Esophagus squamous epithelium (tissue), 5 donors: ENCODE results near the gene PBX3. TPM values are rescaled to one million over a fixed set of nuclear protein-coding genes. Genes with fewer than 3 reads are reported as not detected.

Source experiments
- DNase-seq: peaks from one replicate; lab custom pipeline; 2025; lab: John Stamatoyannopoulos, UW
- H3K27ac ChIP-seq, 4 donors: fragments of 200-600 bp; sonication (generic); one replicate each; pipeline ENCODE4 v1.5.1; 2016 to 2019; ENCODE audit warnings: mild to moderate bottlenecking in 1 of 4
- H3K27me3 ChIP-seq, 4 donors: fragments of 200-600 bp; sonication (generic); 1 replicate in 3 of 4; 2 replicates in 1 of 4; pipeline versions ENCODE4 v1.5.1 to v1.6.0; 2017 to 2021; ENCODE audit warnings: antibody characterized with exemption in 1 of 4
- H3K36me3 ChIP-seq, 3 donors: fragments of 200-600 bp; sonication (generic); one replicate each; pipeline ENCODE4 v1.5.1; 2016 to 2019
- H3K4me1 ChIP-seq, 3 donors: fragments of 200-600 bp; sonication (generic); one replicate each; pipeline ENCODE4 v1.5.1; 2017 to 2019
- H3K4me3 ChIP-seq, 4 donors: fragments of 200-600 bp; sonication (generic); 1 replicate in 3 of 4; 2 replicates in 1 of 4; pipeline ENCODE4 v1.5.1; 2016 to 2019; ENCODE audit warnings: mild to moderate bottlenecking in 2 of 4, moderate library complexity in 1 of 4
- H3K9me3 ChIP-seq, 3 donors: fragments of 200-600 bp; sonication (generic); one replicate each; pipeline ENCODE4 v1.5.1; 2016 to 2019
- POLR2A ChIP-seq, 4 donors: fragments of 450-650 bp; IDR thresholded peaks; one replicate each; pipeline ENCODE4 v1.6.1; 2017; ENCODE audit warnings: antibody characterized with exemption in 4 of 4, mild to moderate bottlenecking in 4 of 4, moderate library complexity in 3 of 4
- WGBS, 2 donors: methylation state at CpG; one replicate each; pipeline ENCODE4 v1.1.5; 2018; 5-methylcytosine and 5-hydroxymethylcytosine counted together
- intact Hi-C: fragments of 100-400 bp; cut with DNase I; formaldehyde crosslinking; loops from one replicate; pipeline ENCODE4 v1.15.0; 2022
- total RNA-seq, 4 donors: library from RNA; depleted of rRNA; stranded (reverse); fragments of >200 nt; gene quantifications; one replicate each; pipeline ENCODE4 v1.1.0, GENCODE V29; 2016
- TF ChIP-seq, protein P1 (sequence below), 6 experiments: fragments of 450-650 bp in 4 of 6; fragments of 200-600 bp in 2 of 6; sonication (generic) in 2 of 6; IDR thresholded peaks; one replicate each; pipeline ENCODE4 v1.5.1; 2016 to 2019; ENCODE audit warnings: antibody characterized with exemption in 6 of 6, mild to moderate bottlenecking in 4 of 6, moderate library complexity in 4 of 6
- donor health status: DM: yes; HTN: yes; CAD: no.

PBX3 gene
- total RNA-seq, 4 donors from 2014 or later: 10.2 to 27.1 (median 12.7) TPM

- no peaks in the 10 kb centered on the region for H3K9me3 ChIP-seq
- H3K36me3 ChIP-seq: no peaks in the 10 kb centered on the region
- H3K4me1 ChIP-seq: peaks cover 0 to 16% (median 0%) of the 10 kb centered on the region in 3 donors
- DNase-seq: no peak
- TF ChIP-seq, protein P1, sequence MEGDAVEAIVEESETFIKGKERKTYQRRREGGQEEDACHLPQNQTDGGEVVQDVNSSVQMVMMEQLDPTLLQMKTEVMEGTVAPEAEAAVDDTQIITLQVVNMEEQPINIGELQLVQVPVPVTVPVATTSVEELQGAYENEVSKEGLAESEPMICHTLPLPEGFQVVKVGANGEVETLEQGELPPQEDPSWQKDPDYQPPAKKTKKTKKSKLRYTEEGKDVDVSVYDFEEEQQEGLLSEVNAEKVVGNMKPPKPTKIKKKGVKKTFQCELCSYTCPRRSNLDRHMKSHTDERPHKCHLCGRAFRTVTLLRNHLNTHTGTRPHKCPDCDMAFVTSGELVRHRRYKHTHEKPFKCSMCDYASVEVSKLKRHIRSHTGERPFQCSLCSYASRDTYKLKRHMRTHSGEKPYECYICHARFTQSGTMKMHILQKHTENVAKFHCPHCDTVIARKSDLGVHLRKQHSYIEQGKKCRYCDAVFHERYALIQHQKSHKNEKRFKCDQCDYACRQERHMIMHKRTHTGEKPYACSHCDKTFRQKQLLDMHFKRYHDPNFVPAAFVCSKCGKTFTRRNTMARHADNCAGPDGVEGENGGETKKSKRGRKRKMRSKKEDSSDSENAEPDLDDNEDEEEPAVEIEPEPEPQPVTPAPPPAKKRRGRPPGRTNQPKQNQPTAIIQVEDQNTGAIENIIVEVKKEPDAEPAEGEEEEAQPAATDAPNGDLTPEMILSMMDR (IDR thresholded peaks at IDR 0.05): no peak
- TF ChIP-seq POLR2A (IDR thresholded peaks at IDR 0.05): no peak
- H3K4me3 ChIP-seq: no peak overlapping the region
- no peaks in the 10 kb centered on the region for H3K27me3 ChIP-seq
- intact Hi-C loops: no loop called here
- 86 to 87% methylated on average over 10 of the region's 10 CpGs for WGBS, 2 donors
- H3K27ac ChIP-seq: no peak overlapping the region
These were observed 226.4 kb downstream of the PBX3 start for GRCh38 chr9:125973547-125973946.

- no peak for TF ChIP-seq POLR2A (IDR thresholded peaks at IDR 0.05)
- TF ChIP-seq, protein P1 (IDR thresholded peaks at IDR 0.05): no peak
- Histone ChIP-seq H3K27me3 (no peaks in the 10 kb centered on the region), H3K9me3 (peaks cover 0 to 9% (median 2%) of the 10 kb centered on the region in 3 donors), H3K4me3 (no peak overlapping the region), H3K36me3 (no peaks in the 10 kb centered on the region), H3K27ac (no peak overlapping the region), H3K4me1 (peaks cover 0 to 16% (median 0%) of the 10 kb centered on the region in 3 donors)
- DNase-seq: no peak
- WGBS, 2 donors: 85 to 89% methylated on average over 4 of the region's 4 CpGs
- intact Hi-C loops: no loop called here
These were observed 227.5 kb downstream of the PBX3 start for GRCh38 chr9:125974705-125975104.

DNA sequence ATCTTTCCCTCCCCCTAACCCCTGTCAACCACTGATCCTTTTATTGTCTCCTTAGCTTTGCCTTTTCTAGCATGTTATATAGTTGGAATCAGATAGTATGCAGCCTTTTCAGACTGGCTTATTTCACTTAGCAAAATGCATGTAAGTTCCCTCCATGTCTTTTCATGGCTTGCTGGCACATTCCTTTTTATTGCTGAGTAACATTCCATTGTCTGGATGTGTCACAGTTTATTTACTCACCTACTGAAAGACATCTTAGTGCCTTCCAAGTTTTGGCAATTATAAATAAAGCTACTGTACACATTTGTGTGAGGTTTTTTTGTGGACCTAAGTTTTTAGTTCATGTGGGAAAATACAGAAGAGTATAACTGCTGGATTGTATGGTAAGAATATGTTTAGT, 230.1 kb downstream of the PBX3 start:
- DNase-seq: no peak
- intact Hi-C loops: no loop called here
- Histone ChIP-seq H3K4me1 (peaks cover 0 to 3% (median 0%) of the 10 kb centered on the region in 3 donors), H3K27me3 (peaks cover 0 to 2% (median 0%) of the 10 kb centered on the region in 4 donors), H3K4me3 (no peak overlapping the region), H3K9me3 (peaks cover 0 to 16% (median 5%) of the 10 kb centered on the region in 3 donors), H3K36me3 (no peaks in the 10 kb centered on the region), H3K27ac (no peak overlapping the region)
- no peak for TF ChIP-seq POLR2A (IDR thresholded peaks at IDR 0.05)
- TF ChIP-seq, protein P1 (IDR thresholded peaks at IDR 0.05): no peak

- Histone ChIP-seq H3K27ac (no peak overlapping the region), H3K4me1 (no peaks in the 10 kb centered on the region), H3K27me3 (peaks cover 0 to 13% (median 0%) of the 10 kb centered on the region in 4 donors), H3K9me3 (peaks cover 0 to 16% (median 5%) of the 10 kb centered on the region in 3 donors), H3K4me3 (no peak overlapping the region), H3K36me3 (no peaks in the 10 kb centered on the region)
- DNase-seq: no peak
- 86 to 89% methylated on average over 1 of the region's 1 CpG for WGBS, 2 donors
- intact Hi-C loops: no loop called here
- no peak for TF ChIP-seq POLR2A (IDR thresholded peaks at IDR 0.05)
- TF ChIP-seq, protein P1 (IDR thresholded peaks at IDR 0.05): no peak
These were observed 232.2 kb downstream of the PBX3 start for GRCh38 chr9:125979383-125979782.

DNA sequence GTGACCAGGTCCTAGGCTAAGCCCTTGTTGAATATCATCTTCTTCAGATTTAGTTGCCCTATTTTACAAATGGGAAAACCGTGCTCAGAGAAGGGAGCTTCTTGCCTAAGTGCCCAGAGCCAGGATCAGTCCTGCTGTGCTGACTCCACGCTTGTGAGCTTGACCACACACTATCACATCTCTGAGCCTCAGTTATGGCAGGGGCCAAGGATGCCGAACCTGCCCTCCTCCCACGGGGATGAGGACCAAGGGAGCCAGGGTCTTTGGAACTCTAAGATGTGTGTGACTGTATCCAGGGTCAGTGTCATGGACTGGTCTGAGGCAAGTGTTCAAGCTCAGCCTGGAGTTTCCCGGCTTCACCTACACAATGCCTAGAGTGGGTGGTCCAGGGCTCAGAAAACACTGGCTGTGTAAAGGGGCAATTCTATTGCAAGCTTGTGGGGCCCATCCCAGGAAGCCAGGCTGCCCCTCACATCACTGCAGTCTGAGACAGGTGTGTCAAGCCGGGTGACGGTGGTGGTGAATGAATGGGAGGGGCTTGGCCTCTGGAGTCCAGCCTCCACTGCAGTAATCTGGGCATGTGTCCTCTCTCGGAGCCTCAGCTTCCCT, 235.7 kb downstream of the PBX3 start:
- Histone ChIP-seq H3K4me1 (no peaks in the 10 kb centered on the region), H3K36me3 (no peaks in the 10 kb centered on the region), H3K9me3 (peaks cover 0 to 16% (median 5%) of the 10 kb centered on the region in 3 donors), H3K4me3 (no peak overlapping the region), H3K27ac (no peak overlapping the region), H3K27me3 (peaks cover 0 to 19% (median 0%) of the 10 kb centered on the region in 4 donors)
- WGBS, 2 donors: 62 to 73% methylated on average over 4 of the region's 8 CpGs
- DNase-seq: no peak
- intact Hi-C loops: no loop called here
- TF ChIP-seq, protein P1 (IDR thresholded peaks at IDR 0.05): no peak
- no peak for TF ChIP-seq POLR2A (IDR thresholded peaks at IDR 0.05)
